Eye (tissue), 1 donor: ENCODE data around the gene DAND5.
"Not testable (repeated sequence)": the region's sequence is repeated elsewhere in the genome, so short reads cannot be mapped to it uniquely, and the experiment has no call there.

Experiments used
- DNase-seq: peaks from one replicate; pipeline ENCODE4 v3.0.0-alpha.2; 2015

The DAND5 gene

DNA sequence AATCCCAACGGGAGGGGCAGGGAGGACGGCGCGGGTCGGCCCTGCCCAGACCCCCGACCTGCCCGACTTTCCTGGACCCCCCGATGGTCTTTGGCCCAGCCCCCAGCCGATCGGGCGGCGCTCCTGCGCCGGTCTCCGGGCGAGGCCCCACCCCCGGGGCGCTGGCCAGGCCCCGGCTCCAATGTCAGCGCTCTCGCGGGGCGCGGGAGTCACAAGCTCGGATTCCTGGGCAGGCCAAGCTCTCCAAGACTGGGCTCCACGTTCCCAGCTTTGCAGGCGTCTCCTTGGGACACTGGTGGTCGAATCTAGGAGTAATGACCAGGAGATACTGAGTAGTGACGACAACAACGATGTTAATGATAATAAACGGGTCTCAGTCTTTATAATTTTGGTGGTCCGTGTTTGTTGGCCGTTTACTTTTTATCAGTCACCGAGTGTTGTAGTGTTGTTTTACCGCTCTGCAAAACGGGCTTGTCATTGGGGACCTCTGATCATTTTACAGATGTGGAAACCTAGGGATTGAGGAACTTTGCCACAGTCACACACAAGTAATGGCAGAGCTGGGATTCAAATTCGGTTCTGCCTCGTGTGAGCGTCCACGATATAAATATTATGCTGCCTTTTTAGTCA lies 23.2 kb upstream of the DAND5 start:
- DNase-seq: peak; percentile 63

DNA sequence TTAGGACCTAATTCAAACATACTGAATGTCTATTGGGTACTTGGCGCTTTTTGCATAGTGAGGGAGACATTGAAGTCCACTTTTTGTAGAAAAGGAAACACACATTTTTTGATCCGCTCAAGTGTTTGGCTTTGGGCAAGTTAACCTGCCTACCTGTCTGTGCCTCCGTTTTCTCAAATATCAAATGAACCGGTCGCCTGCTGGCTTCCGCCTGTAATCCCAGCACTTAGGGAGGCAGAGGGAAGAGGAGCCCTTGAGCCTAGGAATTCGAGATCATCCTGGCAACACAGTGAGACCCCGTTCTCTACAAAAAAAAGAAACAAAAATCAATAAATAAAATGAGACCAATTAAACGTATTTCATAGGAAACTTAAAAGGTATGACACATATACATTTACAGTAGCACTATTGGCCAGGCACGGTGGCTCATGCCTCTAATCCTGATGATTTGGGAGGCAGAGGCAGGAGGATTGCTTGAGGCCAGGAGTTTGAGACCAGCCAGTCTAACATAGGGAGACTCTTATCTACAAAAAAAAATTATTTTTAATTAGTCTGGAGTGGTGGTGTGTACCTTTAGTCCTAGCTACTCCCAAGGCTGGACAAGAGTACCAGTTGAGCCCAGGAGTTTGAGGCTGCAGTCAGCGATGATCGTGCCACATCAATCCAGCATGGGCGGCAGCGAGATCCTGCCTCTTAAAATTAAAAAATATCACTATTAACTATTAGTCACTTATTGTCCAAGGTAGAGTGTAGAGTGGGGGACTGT lies 22.5 kb upstream of the DAND5 start:
- no peak for DNase-seq

DNA sequence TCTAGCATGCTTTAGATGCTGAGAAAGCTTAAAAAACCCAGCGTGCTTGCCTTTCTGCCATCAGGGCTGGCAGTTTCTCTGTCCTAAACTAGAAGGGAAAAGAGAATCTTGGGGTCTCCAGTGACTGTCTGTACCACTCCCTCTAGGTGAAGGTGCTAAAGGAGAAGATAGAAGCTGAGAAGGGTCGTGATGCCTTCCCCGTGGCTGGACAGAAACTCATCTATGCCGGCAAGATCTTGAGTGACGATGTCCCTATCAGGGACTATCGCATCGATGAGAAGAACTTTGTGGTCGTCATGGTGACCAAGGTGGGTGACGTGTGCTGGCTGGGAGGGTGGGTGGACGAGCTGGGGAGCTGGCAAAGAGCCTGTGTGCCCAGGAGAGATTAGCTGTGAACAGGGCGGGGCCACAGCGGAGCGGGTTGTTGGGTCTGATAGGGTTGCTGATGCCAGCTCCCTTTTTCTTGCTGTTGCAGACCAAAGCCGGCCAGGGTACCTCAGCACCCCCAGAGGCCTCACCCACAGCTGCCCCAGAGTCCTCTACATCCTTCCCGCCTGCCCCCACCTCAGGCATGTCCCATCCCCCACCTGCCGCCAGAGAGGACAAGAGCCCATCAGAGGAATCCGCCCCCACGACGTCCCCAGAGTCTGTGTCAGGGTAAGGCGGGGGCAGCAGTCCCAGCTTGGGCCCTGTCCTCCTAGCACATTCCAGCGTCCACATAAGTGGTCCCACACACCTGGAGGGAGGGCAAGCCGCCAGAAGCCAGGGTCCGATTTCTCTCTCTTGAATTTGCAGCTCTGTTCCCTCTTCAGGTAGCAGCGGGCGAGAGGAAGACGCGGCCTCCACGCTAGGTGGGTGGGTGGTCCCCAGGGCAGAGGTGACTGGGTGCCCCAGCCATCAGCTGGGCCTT lies 21.4 kb upstream of the DAND5 start:
- no peak for DNase-seq

DNA sequence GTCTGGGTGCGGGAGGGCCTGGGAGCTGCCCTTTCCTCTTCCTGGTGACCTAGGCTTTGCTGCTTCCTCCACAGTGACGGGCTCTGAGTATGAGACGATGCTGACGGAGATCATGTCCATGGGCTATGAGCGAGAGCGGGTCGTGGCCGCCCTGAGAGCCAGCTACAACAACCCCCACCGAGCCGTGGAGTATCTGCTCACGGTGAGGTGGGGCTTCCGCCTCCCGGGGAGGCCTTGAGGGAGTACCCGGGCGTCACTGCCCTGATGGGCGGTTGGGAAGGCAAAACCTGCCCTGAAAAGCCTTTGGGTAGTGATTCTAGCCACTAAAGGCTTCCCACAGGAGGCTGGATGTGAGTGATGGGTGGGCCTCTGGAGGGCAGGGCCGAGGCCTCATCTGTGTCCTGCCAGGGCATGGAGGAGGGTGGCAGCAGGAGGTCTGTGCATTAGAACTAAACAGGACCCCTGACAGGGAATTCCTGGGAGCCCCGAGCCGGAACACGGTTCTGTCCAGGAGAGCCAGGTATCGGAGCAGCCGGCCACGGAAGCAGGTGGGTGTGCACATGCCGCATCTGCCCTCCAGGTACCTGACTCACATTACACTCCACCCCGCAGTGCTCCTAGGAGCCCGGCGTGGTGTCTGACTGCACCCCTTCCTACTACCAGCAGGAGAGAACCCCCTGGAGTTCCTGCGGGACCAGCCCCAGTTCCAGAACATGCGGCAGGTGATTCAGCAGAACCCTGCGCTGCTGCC lies 20.6 kb upstream of the DAND5 start:
- DNase-seq: no peak

DNA sequence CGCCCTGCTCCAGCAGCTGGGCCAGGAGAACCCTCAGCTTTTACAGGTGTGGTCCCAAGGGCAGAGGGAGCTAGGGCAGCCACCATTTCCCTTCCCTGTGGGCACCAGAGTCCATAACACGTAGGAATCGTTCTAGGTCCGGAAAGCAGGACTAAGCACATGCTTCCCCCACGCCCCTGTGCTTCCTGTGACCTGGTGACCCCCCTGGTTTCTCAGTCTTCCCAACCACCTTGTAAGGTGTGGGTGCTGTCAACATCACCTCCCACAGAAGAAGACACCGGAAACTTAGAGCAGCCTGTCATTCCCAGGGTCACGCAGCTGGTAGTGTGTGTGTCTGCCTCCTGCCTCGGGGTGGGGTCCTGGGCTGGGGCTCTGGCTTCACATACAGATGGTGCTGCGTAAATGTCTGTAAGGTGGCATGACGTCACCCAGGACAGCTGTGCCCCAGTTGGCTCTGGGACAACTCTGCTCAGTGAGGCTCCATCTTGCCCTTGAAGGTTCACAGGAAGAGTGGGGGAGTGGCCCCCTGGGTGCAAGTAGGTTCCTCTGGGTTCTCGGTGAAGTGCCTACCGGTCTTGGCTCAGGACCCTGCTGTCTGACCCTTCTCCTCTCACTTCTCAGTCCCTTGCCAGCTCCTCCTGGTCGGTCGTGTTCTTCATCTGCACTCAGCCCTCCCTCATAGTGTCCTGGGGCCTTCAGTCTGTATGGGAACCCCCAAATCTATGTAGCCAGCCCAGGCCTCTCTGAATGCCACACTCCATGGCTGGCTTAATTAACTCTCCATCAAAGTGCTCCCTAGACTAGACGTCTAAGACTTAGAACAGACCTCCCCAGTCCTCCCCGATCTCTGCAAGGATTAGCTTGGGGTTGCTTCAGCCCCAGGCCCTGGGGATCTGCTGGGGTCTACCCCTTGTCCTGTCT lies 19.8 kb upstream of the DAND5 start:
- DNase-seq: no peak

DNA sequence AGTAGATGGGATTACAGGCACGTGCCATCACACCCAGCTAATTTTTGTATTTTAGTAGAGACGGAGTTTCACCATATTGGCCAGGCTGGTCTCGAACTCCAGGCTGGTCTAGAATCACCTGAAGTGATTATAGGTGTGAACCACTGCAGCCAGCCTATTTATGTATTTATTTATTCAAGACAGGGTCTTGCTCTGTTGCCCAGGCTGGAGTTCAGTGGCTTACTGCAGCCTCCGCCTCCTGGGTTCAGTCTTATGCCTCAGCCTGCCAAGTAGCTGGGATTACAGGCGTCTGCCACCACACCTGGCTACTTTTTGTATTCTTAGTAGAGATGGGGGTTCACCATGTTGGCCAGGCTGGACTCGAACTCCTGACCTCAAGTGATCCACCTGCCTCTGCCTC lies 17.3 kb upstream of the DAND5 start:
- DNase-seq: not testable (repeated sequence)

DNA sequence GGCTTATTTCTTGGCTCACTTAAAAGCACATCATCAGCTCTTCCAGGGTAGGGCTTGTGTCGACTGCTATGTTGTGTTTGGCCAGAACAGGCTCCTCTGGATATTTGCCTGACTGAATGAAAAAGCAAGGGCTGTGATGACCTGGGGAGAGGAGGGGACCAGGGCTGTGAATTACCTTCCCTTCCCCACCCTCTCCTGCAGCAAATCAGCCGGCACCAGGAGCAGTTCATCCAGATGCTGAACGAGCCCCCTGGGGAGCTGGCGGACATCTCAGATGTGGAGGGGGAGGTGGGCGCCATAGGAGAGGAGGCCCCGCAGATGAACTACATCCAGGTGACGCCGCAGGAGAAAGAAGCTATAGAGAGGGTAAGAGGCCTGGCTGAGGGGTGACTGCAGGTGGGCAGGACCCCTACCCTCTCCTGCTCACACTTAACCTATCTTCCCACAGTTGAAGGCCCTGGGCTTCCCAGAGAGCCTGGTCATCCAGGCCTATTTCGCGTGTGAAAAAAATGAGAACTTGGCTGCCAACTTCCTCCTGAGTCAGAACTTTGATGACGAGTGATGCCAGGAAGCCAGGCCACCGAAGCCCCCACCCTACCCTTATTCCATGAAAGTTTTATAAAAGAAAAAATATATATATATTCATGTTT lies 16.8 kb upstream of the DAND5 start:
- DNase-seq: no peak

DNA sequence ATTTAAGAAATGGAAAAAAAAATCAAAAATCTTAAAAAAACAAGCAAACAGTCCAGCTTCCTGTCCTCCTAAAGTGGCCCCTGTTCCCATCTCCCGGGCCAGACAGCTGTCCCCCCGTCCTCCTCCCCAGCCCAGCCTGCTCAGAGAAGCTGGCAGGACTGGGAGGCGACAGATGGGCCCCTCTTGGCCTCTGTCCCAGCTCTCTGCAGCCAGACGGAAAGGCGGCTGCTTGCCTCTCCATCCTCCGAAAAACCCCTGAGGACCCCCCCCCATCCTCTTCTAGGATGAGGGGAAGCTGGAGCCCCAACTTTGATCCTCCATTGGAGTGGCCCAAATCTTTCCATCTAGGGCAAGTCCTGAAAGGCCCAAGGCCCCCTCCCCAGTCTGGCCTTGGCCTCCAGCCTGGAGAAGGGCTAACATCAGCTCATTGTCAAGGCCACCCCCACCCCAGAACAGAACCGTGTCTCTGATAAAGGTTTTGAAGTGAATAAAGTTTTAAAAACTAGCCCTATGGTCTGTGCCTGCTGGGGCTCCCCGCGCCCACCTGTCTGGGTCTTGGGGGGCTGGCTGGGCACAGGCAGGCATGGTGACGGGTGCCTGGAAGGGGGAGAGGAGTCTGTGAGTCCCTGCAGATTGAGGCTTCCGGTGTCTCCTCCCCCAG lies 16.1 kb upstream of the DAND5 start:
- peak; percentile 43 for DNase-seq

DNA sequence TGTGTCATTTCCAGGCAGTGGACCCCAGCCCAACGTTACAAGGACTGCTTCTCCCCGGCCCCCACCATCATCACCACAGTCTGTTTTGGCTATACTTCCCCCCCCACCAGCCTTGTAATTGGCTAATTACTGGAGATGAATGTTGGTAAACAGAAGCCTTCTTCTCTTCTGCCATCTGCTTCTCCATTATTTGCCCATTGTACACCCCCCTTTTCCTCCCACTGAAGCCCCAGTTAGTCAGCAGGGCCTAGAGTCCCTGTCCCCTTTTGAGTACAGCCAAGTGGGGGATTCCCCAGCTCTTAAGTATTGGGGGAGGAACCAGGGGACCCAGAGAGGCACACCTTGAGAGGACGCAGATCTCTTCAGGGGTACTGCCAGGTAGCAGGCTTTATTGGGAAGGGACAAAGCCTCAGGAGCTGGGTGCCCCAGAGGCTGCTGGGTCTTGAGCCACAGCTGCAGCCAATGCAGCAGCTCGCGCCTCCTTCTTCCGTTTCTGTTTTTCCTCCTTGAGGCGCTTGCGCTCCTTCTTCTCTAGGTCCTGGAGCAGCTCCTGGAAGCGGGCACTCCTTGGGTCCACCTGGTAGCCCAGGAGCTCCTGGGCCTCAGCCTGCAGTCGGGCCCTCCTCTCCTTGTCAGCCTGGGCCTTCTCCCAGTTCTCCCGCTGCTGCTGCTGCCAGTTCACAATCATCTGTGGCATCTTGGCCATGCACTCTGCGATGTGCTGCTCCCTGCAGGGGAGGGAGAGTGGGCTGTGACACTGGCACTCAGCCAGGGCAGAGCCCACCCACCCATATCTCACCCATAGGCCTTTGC lies 15.4 kb upstream of the DAND5 start:
- no peak for DNase-seq

DNA sequence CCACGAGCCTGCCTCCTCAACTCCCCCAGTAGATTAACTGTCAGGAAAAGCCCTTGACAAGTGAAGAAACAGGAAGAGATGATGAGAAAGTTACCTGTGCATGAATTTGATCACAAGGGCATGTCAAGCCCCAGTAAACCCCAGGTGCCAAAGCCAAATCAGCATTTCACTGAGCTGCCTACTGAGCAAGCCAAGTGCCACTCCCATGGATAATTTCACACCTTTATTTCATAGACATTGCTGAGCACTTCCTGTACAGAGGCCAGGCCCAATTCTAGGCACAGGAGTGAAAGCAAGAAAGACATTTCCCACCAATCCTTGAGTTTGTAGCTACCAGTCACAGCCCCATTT lies 14.8 kb upstream of the DAND5 start:
- no peak for DNase-seq

DNA sequence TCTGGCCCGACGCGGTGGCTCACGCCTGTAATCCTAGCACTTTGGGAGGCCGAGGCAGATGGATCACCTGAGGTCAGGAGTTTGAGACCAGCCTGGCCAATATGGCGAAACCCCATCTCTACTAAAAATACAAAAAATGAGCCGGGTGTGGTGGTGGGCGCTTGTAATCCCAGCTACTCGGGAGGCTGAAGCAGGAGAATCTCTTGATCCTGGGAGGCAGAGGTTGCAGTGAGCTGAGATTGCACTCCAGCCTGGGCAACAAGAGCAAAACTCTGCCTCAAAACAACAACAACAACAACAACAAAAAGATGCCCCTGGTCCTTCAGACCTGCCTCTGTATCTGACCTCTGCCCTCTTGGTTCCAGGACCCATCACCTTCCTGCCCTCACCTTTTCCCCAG lies 13.8 kb upstream of the DAND5 start:
- not testable (repeated sequence) for DNase-seq

DNA sequence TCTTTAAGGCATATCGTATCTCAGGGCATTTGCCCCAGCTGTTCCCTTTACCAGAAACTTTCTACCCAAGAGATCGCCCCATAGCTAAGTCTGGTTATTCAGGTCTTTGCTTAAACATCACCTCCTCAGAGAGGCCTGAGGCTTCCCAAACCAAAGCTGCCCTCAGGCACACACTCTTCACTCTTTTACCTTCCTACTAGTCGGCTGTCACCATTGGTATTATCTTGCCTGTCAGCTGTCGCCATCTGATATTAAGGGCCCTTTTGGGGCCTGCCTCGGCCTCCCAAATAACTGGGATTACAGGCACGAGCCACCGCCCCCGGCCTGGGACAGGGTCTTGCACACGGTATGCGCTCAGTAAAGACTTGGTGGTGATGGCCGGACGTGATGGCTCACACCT lies 13.4 kb upstream of the DAND5 start:
- no peak for DNase-seq

DNA sequence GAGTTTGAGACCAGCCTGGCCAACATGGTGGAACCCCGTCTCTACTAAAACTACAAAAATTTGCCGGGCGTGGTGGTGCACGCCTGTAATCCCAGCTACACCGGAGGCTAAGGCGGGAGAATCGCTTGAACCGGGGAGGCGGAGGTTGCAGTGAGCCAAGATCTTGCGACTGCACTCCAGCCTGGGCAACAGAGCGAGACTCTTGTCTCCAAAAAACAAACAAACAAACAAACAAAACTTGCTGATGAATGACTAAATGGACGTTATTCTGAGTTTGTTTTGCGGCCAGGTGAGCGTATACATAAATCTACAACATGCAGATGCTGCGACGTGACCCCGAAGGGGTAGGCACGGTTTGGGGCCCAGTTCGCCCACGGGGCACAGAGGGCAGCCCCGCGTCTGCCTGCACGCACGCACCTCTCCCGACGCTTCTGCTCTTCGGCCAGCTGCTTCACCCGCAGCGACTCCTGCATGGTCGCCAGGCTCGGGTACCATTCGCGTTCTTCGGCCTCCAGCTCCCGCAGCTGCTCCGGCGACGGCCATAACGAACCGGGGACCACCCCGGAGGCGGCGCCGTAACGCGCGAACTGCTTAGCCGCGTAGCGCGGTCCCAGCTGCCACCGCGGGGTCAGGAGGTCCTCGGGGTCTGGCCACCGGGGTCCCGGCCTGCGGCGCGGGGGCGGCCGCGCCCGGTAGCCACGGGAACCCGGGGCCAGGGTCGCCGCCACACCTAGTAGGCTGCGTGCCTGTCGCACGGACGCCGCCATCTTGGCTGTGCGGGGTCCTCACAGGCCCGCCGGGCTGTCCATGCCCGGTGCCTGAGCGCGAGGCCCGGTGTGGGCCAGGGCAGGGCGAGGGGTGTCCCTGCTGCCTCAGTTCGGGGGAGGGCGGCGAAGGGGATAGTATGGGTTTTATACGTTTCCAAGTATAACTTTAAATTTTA lies 12.7 kb upstream of the DAND5 start, which contains the start of gene GADD45GIP1:
TSS of gene GADD45GIP1 (minus strand) at position 778 of the 943 bp plus-strand sequence. CDS start at position 767, 11 bp downstream.
- DNase-seq: peak; percentile 87

DNA sequence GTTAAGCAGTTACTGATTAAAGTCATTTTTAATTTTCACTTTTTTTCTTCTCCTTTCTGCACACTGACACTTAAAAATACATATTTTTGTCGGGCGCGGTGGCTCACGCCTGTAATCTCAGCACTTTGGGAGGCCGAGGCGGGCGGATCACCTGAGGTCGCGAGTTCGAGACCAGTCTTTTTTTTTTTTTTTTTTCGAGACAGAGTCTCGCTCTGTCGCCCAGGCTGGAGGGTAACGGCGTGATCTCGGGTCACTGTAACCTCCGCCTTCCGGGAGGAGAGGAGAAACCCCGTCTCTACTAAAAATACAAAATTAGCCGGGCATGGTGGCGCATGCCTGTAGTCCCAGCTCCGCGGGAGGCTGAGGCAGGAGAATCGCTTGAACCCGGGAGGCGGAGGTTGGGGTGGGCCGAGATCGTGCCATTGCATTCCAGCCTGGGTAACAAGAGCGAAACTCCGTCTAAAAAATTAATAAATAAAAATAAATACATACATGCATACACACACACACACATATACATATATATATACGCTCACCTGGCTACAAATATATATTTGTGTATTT lies 11.9 kb upstream of the DAND5 start:
- DNase-seq: not testable (repeated sequence)

DNA sequence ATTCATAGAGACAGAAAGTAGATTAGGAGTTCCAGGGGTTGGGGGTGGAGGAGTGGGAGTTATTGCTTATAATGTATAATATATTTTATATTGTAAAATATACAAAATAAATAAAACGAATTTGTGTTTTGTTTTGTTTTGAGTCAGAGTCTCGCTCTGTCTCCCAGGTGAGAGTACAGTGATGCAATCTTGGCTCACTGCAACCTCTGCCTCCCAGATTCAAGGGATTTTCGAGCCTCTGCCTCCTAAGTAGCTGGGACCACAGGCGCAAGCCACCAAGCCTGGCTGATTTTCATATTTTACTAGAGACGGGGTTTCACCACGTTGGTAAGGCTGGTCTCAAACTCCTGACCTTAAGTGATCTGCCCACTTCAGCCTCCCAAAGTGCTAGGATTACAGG lies 9.9 kb upstream of the DAND5 start:
- DNase-seq: no peak

DNA sequence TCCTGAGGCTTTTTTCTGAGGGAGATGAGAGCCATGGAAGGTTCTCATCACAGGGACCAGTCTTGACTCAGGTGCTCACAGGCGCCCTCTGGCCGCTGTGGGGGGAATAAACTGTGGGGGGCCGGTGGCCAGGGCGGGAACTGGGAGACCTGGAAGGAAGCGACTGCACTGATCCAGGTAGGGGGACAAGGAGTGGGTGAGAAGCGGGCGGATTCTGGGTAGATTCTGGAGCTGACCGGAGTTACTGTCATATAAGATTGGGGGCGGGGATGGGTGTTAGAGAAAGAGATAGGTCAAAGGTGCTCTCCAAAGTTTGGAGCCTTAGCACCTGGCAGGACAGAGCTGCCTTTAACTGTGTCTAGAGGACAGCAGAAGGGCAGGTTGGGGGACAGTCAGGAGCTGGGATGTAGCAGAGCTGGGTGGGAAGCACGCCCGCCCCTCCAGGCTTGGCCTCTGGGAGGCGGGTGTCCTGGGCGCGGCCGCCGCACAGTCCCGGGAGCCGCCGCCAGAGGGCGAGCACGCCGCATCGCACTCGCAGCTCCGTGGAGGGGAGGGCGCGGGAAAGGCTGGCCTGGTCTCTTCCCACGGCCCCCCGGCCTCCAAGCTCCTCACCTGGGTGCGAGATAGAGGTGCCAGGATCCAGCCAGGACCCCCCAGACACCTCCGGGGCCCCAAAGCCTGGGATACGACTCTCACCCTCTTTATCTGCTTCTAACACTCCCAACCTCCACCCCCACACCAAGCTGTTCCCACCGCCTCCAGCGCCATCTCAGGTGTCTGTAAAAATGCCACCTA lies 4.2 kb upstream of the DAND5 start:
- DNase-seq: peak; percentile 86

DNA sequence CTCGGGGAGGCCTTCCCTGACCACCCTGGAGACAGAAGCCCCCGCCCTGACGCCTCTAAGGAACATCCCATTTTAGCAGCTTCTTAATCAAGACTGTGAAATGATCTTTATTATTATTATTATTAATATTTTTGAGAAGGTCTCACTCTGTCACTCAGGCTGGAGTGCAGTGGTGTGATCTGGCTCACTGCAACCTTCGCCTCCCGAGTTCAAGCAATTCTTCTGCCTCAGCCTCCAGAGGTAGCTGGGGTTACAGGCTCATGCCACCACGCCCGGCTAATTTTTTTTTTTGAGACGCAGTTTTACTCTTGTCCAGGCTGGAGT lies 3.6 kb upstream of the DAND5 start:
- DNase-seq: no peak
